ENCODE data around the gene LRRC8D.

DNA sequence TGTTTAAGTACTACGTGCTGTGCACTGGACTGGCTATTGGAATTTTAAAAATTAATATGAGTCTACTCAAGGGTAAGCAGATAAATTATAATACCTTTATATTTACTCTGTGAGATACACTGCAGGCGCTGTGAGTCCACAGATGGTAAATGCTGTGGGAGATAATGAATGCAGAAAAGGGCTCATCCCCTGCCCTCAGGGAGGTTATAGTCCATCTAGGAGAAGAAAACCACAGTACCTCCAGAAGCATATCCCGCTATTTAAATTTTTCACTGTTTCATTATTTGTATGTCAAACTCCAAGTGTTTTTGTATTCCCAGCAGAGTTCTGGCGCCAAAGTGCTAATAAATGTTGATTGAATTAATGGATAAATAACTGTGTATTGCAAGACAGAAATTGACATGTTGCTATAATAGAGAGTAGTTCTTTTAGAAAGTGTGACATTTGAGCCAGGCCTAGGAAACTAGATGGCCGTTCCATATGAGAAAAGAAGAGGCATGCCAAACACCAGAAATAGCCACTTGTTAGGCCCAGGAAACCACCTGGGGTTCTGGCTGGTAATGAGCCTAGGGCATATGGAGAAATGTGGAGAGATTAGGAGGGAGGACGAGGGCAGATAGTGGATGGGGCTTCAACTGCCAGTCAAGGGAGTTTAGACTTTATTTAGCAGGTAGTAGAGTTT, 61.7 kb downstream of the LRRC8D start:
- TF ChIP-seq CTCF (IDR thresholded peaks at IDR 0.05) (no peak), POLR2A (IDR thresholded peaks at IDR 0.05) (no peak), EP300 (IDR thresholded peaks at IDR 0.05) (no peak)

All from ovary (tissue), 3 donors.